ENCODE measurements around the gene GPS1. TPM values are rescaled to one million over a fixed set of nuclear protein-coding genes. Genes with fewer than 3 reads are reported as not detected.
"Not testable (repeated sequence)": the region's sequence is repeated elsewhere in the genome, so short reads cannot be mapped to it uniquely, and the experiment has no call there.

The GPS1 gene
- total RNA-seq, 1 donor from 2014 or later = 85.8 TPM

DNA sequence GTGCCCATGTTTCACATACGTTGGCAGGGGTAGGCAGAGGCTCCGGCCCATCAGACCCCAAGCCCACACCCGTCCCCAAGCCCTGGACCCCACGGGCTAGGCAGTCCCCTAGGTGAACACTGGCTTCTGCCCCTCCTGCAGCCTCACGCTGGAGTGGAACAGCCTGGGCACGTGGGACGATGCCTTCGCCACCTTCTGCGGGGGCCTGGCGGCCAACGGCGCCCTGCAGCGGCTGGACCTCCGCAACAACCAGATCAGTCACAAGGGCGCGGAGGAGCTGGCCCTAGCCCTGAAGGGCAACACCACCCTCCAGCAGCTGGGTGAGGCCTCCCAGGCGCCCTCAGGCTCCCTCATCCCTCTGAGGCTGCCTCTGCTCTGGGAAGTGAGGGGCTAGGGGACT is 26.8 kb upstream of the GPS1 start:
- DNase-seq (ENCODE audit: low spot score) = no peak

DNA sequence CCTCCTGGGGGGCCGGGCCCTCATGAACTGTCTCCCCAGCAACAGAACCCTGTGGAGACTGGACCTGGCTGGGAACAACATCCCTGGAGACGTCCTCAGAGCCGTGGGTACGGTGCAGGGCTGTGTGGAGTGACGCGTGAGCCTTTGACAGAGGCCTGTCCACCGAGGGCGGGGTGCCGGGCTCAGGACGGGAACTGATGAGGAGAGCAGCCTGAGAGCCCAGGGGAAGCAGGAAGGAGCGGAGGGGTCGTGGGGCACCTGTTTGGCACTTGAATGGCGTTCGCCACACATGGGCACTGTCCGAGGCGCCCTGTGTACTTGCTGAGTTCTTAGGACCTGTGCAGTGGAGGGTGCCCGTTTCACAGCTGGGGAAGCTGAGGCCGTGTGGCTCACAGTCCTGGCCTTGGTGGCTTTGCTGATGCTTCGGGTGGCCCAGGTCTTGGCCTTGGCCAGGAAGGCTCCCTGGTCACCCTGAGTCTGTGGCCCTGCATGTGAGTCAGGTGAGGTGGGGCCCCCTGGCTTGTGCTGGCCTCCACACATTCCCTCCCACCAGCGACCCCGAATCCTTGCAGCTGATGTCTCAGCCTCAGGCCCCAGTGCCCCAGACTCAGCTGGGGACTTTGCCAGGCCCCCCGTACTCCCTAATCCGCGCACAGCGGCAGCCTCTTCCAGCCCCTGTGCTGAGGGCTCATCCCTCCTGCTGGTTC is 26.1 kb upstream of the GPS1 start:
- no peak for DNase-seq (ENCODE audit: low spot score)

DNA sequence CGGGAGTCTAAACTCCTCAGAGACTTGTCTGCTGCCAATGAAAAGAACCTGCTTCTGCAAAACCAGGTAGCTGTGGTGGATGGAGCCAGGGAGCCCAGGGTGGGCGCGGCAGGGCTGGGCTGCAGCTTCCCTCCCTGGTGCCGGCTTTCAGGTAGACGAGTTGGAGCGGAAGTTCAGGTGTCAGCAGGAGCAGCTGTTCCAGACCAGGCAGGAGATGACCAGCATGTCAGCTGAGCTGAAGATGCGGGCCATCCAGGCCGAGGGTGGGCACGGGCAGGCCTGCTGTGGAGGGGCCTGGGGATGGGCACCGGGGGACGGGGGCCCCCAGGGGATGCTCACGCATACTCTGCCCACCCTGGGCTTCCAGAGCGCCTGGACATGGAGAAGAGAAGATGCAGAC is 23.5 kb upstream of the GPS1 start:
- DNase-seq (ENCODE audit: low spot score) = no peak

DNA sequence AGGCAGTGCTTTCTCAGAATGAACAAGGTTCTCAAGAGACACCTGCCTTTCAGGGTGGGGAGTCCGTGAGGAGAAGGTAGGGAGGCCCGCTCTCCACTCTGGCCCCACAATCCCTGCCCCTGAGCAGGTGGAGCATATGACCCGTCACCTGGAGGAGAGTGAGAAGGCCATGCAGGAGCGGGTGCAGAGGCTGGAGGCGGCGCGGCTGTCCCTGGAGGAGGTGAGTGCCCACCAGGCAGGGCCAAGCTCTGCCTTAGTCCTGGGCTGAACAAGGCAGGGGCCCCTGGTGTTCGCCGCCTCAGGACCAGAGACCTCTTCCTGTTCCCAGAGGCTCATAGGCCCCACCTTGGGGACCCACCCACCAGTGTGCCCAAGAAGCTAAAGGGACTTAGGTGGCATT is 22.7 kb upstream of the GPS1 start:
- DNase-seq (ENCODE audit: low spot score) = no peak

DNA sequence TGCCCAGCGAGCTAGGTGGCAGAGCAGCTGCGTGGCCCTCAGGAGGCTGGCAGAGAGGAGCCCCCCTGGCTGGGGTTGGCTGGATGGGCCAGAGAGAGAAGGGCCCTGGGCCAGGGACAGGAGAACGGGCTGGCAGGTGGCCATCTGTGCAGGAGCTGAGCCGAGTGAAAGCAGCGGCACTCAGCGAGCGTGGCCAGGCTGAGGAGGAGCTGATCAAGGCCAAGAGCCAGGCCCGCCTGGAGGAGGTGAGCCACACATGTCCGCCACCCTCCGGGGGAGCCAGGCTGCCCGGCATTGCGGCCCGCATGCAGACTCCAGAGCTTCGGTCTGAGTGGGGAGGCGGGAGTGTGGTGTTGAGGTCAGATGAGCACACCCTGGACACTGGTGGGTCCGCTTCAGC is 22.3 kb upstream of the GPS1 start:
- DNase-seq (ENCODE audit: low spot score) = no peak

DNA sequence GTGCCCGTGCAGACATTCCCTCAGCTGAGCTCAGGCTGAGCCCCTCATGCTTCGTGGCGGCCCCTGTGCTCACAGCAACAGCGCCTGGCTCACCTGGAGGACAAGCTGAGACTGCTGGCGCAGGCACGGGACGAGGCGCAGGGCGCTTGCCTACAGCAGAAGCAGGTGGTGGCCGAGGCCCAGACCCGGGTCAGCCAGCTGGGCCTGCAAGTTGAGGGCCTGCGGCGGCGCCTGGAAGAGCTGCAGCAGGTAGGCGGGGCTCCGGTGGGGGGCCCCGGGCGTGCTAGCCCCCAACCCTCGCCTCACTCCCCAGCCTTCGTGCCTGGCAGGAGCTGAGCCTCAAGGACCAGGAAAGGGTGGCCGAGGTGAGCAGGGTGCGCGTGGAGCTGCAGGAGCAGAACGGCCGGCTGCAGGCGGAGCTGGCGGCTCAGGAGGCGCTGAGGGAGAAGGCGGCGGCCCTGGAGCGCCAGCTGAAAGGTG is 21.7 kb upstream of the GPS1 start:
- DNase-seq (ENCODE audit: low spot score) = no peak

DNA sequence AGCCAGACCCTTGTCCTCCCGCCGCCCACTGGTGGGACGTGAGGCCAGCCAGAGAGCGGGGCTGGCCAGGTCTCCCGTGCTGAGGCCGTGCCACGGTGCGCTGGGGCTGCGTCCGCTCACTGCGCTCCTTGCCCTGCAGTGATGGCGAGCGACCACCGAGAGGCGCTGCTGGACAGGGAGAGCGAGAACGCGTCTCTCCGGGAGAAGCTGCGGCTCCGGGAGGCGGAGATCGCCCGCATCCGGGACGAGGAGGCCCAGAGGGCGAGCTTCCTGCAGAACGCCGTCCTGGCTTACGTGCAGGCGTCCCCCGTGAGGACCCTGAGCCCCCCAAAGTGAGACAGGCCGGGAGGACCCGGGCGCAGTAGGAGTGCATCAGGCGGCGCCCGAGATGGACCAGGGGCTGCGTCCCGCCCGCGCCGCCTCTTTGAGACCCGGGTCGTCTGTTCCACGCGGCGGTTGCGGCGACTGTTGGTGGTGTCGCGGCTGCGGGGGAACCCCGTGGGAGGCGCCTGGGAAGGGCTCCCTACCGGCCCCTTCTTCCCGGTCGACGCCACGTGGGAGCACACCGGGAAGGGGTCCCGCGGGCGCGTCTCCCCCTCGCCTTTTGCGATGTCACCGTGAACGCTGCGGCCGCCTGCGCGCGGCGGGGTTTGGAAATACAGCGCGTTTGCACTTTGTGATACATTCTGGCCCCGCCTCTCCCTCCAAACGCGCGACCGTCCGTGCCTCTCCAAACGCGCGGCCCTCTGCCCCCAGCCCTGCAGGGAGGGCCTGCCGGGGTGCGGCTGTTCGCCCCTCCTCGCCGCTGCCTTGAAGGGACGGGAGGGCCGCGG is 21.0 kb upstream of the GPS1 start:
- DNase-seq (ENCODE audit: low spot score) = no peak

DNA sequence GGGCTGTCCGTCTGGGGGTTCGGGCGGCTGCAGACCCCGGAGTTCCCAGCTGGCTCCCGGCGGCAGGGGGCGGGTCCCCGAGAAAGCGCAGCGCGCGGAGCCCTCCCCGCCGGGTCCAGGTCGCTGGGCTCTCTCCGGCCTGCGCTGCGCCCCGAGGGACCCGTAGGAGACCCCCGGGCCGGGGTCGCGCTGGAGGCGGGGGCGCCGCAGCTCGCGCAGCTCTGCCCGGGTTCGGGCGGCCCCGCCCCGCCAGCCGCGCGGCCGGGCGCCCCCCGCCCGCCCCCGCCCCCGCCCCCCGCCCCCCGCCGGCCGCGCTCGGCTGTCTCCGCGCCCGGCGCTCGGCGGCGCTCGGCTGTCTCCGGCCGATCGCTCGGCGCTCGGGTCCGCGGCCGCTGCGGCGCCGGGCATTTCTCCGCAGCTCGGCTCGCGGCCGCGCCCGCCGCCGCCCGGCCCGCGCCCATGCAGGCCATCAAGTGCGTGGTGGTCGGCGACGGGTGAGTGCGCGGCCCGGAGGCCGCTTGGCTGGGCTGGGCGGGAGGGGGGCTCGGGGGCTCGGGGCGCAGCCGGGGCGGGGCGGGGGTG is 20.3 kb upstream of the GPS1 start, which contains the start of gene RAC3:
TSS of gene RAC3 (plus strand) at position 376 of the 582 bp plus-strand sequence. CDS start at position 460, 84 bp downstream.
- DNase-seq (ENCODE audit: low spot score) = no peak

DNA sequence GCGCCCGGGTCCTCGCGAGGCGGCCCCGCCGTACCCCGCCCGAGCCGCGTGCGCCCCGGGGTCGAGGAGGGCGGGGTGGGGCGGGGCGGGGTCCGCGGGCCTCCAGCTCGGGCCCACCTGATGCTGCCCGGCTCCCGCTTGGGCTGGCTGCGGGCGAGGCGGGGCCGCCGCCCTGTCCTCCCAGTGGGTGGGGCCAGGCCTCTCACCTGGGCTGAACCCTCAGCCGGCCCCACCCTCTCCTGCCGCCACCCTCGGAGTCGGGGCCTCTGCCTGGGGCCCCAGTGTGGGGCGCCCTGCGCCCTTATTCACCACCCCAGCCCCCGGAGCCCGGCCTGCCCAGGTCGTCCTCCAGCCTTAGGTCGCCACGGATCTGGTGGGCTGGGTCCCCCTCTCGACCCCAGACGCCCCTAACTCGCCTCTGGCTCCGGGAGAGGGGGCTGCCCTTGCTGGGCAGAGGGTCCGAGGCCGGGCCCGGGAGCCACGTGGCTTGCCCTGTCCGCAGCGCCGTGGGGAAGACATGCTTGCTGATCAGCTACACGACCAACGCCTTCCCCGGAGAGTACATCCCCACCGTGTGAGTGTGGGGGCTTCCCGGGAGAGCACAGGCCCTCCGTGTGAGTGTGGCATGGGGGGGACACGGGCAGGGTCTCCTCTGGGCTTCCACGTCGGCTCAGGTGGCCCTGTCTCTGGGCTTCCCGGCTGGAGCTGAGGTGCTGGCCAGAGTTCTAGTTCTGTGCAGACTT is 19.6 kb upstream of the GPS1 start:
- DNase-seq (ENCODE audit: low spot score) = no peak

DNA sequence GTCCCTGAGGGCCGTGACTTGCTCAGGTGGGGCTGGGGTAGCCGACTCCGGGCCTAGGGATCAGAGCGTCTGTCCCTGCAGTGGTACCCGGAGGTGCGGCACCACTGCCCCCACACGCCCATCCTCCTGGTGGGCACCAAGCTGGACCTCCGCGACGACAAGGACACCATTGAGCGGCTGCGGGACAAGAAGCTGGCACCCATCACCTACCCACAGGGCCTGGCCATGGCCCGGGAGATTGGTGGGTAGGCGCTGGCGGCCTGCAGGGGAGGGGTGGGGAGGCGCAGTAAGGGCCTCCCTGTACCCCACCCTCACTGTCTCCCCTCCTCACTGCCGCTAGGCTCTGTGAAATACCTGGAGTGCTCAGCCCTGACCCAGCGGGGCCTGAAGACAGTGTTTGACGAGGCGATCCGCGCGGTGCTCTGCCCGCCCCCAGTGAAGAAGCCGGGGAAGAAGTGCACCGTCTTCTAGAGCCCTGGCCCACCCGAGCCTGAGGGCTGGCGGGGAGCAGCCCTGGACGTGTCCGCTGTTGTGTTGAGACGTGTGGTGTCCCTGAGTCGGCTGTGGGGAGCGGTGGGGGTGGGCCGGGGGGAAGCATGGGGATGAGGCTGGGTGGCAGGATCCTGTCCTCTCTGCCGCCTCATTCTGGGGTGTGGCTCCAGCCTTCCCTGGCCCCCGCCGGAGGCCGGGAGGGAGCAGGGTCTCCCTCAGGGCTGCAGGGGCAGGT is 18.2 kb upstream of the GPS1 start:
- no peak for DNase-seq (ENCODE audit: low spot score)

DNA sequence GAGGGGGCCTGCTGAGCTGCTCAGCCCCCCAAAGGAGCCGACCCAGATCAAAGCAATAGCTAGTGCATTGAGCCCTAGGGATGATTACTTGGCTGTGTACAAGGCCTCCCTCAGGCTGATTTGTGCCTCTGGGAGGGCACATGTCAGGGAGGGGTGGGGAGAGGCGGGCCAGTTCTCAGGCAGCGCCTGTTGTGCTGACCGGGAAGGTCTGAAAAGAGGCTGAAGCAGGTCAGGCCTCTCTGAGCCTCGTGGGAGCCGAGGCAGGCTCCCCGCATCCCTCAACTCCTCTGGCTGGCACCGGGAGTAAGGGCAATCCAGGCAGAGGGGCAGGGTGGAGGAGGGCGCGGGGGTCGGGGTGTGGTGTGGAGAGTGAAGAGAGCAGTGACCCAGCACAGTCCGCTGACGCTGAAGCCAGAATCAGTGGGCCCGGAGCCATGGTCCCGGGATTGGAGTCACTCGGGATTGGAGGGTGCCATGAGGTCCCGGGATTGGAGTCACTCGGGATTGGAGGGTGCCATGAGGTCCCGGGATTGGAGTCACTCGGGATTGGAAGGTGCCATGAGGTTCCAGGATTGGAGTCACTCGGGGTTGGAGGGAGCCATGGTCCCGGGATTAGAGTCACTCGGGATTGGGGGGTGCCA is 17.2 kb upstream of the GPS1 start:
- no peak for DNase-seq (ENCODE audit: low spot score)

DNA sequence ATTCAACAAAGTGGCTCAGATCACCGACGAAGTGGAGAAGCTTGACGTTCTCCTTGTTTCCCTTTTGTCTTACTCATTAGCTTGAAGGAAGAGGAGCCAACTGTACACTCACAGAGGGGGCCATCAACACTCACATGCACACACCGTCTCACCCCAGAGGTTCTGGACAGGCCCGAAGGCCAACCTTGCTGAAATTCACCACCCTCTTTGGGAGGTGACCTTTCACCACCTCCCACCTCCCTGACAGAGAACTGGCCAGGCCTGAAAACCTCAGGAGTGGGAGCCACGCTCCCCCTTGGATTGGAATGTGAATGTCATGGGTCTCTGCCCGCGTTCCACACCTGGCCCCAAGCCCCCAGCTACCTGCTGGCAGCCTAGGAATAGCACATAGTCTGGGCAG is 16.2 kb upstream of the GPS1 start:
- no peak for DNase-seq (ENCODE audit: low spot score)

DNA sequence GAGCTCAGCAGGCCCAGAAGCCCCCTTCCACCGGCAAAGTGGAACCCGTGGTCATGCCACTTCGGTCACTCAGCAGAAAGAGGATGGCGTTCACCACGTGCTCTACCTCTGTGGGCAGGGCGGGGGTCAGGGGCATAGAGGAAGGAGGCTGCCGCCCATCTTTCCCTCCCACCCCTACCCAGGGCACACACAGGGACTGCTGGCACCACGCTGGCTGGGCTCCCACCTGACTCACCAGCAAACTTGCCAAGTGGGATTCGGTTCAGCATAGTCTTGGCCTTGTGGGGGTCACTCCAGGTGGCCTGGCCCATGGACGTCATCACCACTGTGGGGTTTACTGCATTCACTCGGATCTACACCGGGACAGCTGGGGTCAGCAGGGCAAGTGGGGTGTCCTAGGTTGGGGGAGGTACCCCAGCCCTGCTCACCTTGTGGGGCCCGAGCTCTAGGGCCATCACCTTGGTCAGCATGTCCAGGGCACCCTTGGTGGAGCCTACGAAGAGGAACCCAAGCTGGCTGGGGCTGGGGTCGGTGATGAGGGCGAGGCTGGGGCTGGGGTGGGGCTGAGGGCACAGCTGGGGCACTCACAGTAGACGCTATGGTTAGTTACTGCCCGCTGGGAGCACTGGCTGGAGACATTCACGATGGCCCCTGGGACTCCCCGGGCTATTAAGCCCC is 15.6 kb upstream of the GPS1 start:
- no peak for DNase-seq (ENCODE audit: low spot score)

DNA sequence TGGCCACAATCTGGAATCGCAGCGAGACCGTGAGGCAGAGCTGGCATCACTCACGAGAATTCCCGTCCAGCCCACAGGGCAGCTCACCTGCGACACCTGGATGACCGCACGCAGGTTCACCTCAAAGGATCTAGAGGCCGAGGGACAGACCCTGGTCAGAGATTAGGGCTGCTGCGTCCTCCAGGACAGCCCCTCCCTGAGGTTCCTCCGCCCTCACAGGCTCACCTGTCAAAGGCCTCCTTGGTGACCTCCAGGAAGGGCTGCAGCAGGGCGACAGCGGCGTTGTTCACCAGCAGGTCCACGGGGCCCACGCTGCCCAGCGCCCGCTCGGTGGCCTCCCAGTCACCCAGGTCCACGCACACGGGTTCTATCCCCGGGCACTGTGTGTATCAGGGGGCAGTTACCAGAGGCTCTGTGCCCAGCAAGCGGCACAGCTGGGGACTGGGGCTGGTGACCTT is 15.0 kb upstream of the GPS1 start:
- DNase-seq (ENCODE audit: low spot score) = no peak

DNA sequence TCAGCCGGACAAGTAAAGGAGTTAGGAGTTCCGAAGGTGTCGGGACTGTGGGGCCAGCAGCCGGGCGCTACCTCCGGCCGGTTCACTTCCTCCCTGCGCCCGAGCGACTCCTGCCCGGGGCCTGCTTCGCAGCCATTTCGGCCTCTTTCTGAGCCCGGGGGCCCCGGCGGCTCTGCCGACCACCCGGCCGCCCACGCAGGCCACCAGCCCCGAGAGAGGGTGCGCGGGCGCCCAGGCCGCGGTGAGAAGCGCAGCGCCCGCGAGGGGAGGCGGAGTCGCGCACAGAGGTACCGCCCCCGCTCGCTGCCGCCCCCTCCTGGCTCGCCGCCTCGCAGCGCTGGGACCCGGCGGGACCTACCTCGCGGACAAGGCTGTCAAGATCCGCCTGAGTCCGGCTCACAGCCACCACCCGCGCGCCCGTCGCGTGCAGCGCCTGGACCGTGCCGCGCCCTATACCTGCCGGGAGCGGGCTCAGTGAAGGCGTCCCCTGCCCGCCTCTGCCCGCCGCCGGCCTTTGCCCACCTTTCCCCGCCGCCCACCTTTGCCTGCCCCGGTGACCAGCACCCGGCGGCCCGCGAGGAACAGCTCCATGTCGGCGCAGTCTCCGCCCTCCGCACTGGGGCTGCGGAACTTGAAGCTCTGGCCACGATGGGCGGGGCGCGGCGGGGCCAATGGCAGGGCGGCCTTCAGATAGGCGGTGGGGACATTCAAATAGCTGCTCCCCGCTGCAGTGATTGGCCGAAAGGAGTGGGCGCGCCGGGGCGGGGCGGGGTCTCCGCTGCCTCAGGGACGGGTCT is 14.4 kb upstream of the GPS1 start, which contains the start of gene DCXR:
TSS of gene DCXR (minus strand) at position 606 of the 797 bp plus-strand sequence. CDS start at position 591, 15 bp downstream.
- peak; percentile 98 for DNase-seq (ENCODE audit: low spot score)

DNA sequence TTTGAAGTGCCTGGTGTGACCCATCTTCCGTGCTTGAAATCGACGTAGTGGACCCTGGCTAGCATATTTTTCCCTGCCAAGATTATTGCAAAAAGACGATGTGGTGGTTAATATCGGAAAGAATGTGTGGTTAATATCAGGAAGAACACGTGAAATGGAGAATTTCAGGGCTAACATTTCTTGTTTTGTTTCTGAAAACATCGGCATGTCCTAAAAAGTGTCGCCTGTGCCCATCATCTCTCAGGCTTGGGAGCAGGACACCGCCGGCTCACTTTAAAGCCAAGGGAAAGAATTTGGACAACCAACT is 13.9 kb upstream of the GPS1 start:
- no peak for DNase-seq (ENCODE audit: low spot score)

DNA sequence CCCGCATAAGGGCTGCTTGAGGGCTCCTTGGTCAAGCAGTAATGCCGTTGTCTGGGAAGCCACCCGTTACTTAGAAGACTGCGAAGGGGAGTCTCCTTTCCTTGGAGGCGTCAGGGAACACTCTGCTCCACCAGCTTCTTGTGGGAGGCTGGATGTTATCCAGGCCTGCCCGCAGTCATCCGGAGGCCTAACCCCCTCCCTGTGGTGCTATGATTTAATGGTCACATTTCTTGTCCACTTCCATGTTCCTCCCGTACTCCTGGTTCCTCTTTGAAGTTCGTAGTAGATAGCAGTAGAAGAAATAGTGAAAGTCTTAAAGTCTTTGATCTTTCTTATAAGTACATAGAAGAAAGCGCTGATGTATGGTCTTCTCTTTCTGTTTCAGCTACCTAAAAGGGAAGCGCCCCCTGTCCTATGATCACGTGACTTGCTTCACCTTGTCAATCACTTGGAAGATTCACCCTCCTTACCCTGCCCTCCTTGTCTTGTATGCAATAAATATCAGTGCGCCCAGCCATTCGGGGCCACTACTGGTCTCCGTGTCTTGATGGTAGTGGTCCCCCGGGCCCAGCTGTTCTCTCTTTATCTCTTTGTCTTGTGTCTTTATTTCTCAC is 12.8 kb upstream of the GPS1 start:
- not testable (repeated sequence) for DNase-seq (ENCODE audit: low spot score)

DNA sequence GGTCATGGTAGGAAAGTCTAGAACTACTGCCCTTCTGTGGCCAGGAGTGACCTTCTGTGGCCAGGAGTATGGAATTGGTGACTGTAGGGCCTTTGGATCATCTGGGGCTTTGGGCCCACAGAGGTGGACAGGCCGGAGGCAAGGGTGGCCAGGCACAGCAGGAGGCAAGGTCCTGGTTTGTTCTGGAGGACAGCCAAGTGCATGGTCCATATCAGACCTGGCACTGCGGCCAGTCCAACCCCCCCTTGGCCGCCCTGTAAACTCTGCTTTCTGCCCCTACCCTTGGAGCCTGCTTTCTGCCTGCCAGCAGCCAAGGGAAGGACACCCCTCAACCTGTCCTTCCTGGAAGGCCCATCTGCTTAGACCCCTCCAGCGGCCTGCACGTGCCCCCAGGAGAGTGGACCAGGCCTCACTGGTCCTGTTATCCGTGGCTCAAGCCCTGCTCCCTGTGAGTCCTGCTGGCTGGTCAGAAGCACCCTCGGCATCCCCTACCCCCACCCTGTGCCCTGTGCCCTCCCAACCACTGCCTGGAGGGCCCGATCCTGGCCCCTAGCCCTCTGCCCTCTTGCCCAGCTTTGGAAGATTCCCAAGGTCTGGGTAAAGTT is 11.9 kb upstream of the GPS1 start:
- DNase-seq (ENCODE audit: low spot score) = no peak

All from mesenteric fat pad (tissue), 1 donor.